Heart right ventricle (tissue), 16 donors: Measurements from ENCODE around the gene F5. TPM values are rescaled to one million over a fixed set of nuclear protein-coding genes. Genes with fewer than 3 reads are reported as not detected.

ENCODE experiments used
- ATAC-seq, 8 donors: fragments of 200-7000 bp; cut with Tn5 transposase; one replicate each; pipeline ENCODE4 v1.9.1; 2020; ENCODE audit warnings: mild to moderate bottlenecking in 8 of 8, moderate library complexity in 8 of 8, moderate number of reproducible peaks in 1 of 8
- DNase-seq, 2 donors: peaks; one replicate each; pipeline ENCODE4 v3.0.0-alpha.2; 2020
- H3K27ac ChIP-seq, 10 donors: fragments of 200-600 bp; sonication (generic) in 2 of 10; one replicate each; pipeline versions ENCODE4 v1.5.0 to v1.8.0; 2020 to 2022; ENCODE audit warnings: mild to moderate bottlenecking in 3 of 10
- H3K27me3 ChIP-seq, 7 donors: fragments of 200-600 bp; one replicate each; pipeline ENCODE4 v1.8.0; 2021 to 2022; ENCODE audit warnings: mild to moderate bottlenecking in 2 of 7
- H3K36me3 ChIP-seq, 9 donors: fragments of 200-600 bp; sonication (generic) in 1 of 9; one replicate each; pipeline versions ENCODE4 v1.5.0 to v1.8.0; 2020 to 2022; ENCODE audit warnings: mild to moderate bottlenecking in 2 of 9
- H3K4me1 ChIP-seq, 9 donors: fragments of 200-600 bp; sonication (generic) in 1 of 9; one replicate each; pipeline versions ENCODE4 v1.5.0 to v1.8.0; 2020 to 2022; ENCODE audit warnings: mild to moderate bottlenecking in 4 of 9
- H3K4me3 ChIP-seq, 10 donors: fragments of 200-600 bp; sonication (generic) in 2 of 10; one replicate each; pipeline versions ENCODE4 v1.5.0 to v1.8.0; 2020 to 2022; ENCODE audit warnings: mild to moderate bottlenecking in 7 of 10, moderate library complexity in 2 of 10
- H3K9me3 ChIP-seq, 11 donors: fragments of 200-600 bp in 10 of 11; sonication (generic) in 2 of 11; one replicate each; pipeline versions ENCODE4 v1.5.0 to v1.8.0; 2013 to 2022; ENCODE audit warnings: mild to moderate bottlenecking in 2 of 11, control low read depth in 1 of 11, moderate library complexity in 1 of 11
- WGBS, 2 donors: extraction: QIAGEN DNeasy Blood & Tissue Kit; methylation state at CpG; one replicate each; pipeline ENCODE4 v1.1.7; 2013; ENCODE audit warnings: inconsistent platforms in 1 of 2; 5-methylcytosine and 5-hydroxymethylcytosine counted together
- intact Hi-C, 10 donors: fragments of 100-400 bp; cut with DNase I; formaldehyde crosslinking; loops; one replicate each; pipeline versions ENCODE4 v1.11.1 to v1.14.2; 2022
- polyA plus RNA-seq, 2 donors: library from polyadenylated mRNA; stranded (reverse); fragments of 200-250 nt; gene quantifications; one replicate each; pipeline ENCODE4 v1.2.3, GENCODE V29; 2013
- total RNA-seq, 10 donors: library from RNA; stranded (reverse); fragmentation: NEBNext Ultra II Directional in 3 of 10; extraction: Animal tissue kit (Norgen Biotek cat#: 25700) in 3 of 10; gene quantifications; one replicate each; pipeline versions ENCODE4 v1.2.1 to v1.2.4, GENCODE V29; 2021 to 2023
- TF ChIP-seq, protein P1 (sequence below), 9 donors: fragments of 200-600 bp; sonication (generic) in 2 of 9; IDR thresholded peaks; one replicate each; pipeline versions ENCODE4 v1.5.0 to v1.8.0; 2021 to 2022; ENCODE audit warnings: antibody characterized with exemption in 9 of 9, mild to moderate bottlenecking in 5 of 9, moderate library complexity in 1 of 9
- donor health status: Arrhythmogenic right ventricular cardiomyopathy.
- donor health status: ischemic (EF 13 %, LVEDD 7.1; RV severe dilation, severe dysfunction).
- donor health status: healthy with polysubstance abuse.
- donor health status: DM: no; HTN: yes; CAD: no.
- donor health status: DM: no; HTN: no; CAD: no.
- donor health status: ischemic (EF 25% LVEDD 6.9; RV normal size, moderate dysfunction).
- donor health status: ischemic (EF 25% LVEDD 5.7; RV mildly dilated, moderate dysfunction).
- donor health status: healthy.
- donor health status: DM: yes; HTN: yes; CAD: no.
- donor health status: Ischemic cardiomyopathy.
- donor health status: ischemic (EF 35%, LVEDD 5.7; RV mildly dilated, moderate dysfunction).
- donor health status: nonischemic (EF 11% LVEDD 7.7; RV severe dilation, severe dysfunction).
- donor health status: DM: yes; HTN: yes; CAD: no.
- donor health status: PGD.
- donor health status: ischemic (EF 29% LVEDD 5.4; RV normal size, mild dysfunction).
- donor health status: nonischemic (EF 23%, LVEDD 6.1; RV moderate dilation, normal function).

Gene F5
- total and polyA plus RNA-seq, 12 donors, result 0.94 to 40.3 (median 6.9) TPM

DNA sequence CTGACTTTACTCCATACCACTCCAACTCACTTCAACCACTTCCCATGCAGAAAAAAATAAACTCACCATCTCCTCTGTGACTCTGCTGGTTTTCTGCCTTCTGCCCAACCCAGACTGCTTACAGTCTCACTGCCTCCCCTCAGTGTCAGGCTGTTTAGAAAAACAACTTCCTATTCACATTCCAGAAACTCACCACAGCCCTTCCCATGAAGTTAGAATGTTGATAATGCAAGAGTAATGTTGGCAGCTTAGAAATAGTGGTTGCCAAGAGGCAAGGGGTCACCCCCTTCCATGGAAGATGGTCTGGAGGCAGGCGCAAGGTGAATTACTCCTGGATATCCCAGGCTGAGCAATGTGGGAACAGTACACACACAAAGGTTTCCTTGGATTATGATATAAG is 43.7 kb upstream of the F5 start, which contains the start of gene SELP:
Gene SELP, minus strand, starts transcription at position 119 of the 400 bp plus-strand sequence. Its CDS starts 50 bp downstream, at position 69.
- WGBS, 2 donors, result 54 to 67% methylated on average over 1 of the region's 1 CpG
- peak within 1 kb of the TSS in 1 of 10 donors; percentile 4 for H3K27ac ChIP-seq

DNA sequence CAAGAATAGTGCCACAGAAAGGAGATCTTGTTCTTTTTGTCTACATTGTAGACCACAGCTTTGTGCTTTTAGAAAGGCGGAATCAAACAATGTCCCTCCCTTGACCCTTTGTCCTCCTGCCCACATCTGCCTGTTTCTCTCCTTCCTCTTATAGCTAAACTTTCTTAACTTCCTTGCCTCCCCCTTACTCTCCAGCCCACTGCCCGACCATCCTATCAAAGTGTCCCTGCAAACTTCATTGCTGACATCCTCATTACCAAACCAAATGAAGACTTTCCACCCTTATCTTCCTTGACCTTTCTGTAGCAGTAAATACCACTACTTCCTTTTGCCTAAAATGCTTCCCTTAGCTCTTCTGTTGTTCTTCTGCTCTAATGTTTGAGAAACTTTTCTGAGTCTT is 38.6 kb upstream of the F5 start:
- DNase-seq, result no peak
- TF ChIP-seq, protein P1, sequence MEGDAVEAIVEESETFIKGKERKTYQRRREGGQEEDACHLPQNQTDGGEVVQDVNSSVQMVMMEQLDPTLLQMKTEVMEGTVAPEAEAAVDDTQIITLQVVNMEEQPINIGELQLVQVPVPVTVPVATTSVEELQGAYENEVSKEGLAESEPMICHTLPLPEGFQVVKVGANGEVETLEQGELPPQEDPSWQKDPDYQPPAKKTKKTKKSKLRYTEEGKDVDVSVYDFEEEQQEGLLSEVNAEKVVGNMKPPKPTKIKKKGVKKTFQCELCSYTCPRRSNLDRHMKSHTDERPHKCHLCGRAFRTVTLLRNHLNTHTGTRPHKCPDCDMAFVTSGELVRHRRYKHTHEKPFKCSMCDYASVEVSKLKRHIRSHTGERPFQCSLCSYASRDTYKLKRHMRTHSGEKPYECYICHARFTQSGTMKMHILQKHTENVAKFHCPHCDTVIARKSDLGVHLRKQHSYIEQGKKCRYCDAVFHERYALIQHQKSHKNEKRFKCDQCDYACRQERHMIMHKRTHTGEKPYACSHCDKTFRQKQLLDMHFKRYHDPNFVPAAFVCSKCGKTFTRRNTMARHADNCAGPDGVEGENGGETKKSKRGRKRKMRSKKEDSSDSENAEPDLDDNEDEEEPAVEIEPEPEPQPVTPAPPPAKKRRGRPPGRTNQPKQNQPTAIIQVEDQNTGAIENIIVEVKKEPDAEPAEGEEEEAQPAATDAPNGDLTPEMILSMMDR (IDR thresholded peaks at IDR 0.05), result no peak
- H3K9me3 ChIP-seq, result no peaks in the 10 kb centered on the region
- H3K36me3 ChIP-seq, result no peaks in the 10 kb centered on the region
- peaks cover 0 to 20% (median 11%) of the 10 kb centered on the region in 7 donors for H3K27me3 ChIP-seq
- WGBS, 2 donors, result 56 to 58% methylated on average over 2 of the region's 2 CpGs
- intact Hi-C loops, result no loop called here
- H3K4me3 ChIP-seq, result no peak overlapping the region
- ATAC-seq, result no peak
- H3K4me1 ChIP-seq, result peaks cover 0 to 11% (median 0%) of the 10 kb centered on the region in 9 donors
- H3K27ac ChIP-seq, result no peak overlapping the region

More for the DNA sequence above, 43.7 kb upstream of the F5 start, which contains the start of gene SELP:
- H3K27me3 ChIP-seq, result peaks cover 0 to 36% (median 7%) of the 10 kb centered on the region in 7 donors
- no peaks in the 10 kb centered on the region for H3K36me3 ChIP-seq
- intact Hi-C loops, result no loop called here
- TF ChIP-seq, protein P1 (IDR thresholded peaks at IDR 0.05), result no peak
- ATAC-seq (peak in 2 of 8 donors; percentile 33 to 46), DNase-seq (no peak)
- peaks cover 0 to 24% (median 17%) of the 10 kb centered on the region in 11 donors for H3K9me3 ChIP-seq
- H3K4me1 ChIP-seq, result peaks cover 0 to 2% (median 0%) of the 10 kb centered on the region in 9 donors
- peak within 1 kb of the TSS in 3 of 10 donors; percentile 10 to 36 (median 17) for H3K4me3 ChIP-seq

DNA sequence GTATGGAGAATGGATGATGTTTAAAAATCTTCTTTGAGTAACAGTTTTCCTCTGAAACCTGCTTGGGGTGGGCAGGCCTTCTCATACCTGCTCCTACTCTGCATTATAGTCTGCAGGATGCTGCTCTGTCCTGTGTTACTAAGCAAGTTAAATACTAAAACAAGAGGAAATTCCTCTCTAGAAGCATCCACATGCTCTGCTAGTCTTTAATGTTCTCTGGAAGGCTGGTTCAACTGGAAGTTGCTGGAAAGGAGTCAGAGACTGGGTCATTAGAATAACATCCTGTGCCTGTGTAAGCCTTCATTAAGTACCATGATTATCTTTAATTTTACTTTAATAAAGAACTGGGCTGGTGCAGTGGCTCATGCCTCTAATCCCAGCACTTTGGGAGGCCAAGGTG is 37.8 kb upstream of the F5 start:
- Histone ChIP-seq H3K27ac (no peak overlapping the region), H3K4me3 (no peak overlapping the region), H3K36me3 (no peaks in the 10 kb centered on the region), H3K27me3 (peaks cover 0 to 19% (median 11%) of the 10 kb centered on the region in 7 donors), H3K4me1 (peaks cover 0 to 11% (median 0%) of the 10 kb centered on the region in 9 donors), H3K9me3 (no peaks in the 10 kb centered on the region)
- DNase-seq (no peak), ATAC-seq (peak in 4 of 8 donors; percentile 28 to 56 (median 44))
- intact Hi-C loops, result no loop called here
- TF ChIP-seq, protein P1 (IDR thresholded peaks at IDR 0.05), result no peak

DNA sequence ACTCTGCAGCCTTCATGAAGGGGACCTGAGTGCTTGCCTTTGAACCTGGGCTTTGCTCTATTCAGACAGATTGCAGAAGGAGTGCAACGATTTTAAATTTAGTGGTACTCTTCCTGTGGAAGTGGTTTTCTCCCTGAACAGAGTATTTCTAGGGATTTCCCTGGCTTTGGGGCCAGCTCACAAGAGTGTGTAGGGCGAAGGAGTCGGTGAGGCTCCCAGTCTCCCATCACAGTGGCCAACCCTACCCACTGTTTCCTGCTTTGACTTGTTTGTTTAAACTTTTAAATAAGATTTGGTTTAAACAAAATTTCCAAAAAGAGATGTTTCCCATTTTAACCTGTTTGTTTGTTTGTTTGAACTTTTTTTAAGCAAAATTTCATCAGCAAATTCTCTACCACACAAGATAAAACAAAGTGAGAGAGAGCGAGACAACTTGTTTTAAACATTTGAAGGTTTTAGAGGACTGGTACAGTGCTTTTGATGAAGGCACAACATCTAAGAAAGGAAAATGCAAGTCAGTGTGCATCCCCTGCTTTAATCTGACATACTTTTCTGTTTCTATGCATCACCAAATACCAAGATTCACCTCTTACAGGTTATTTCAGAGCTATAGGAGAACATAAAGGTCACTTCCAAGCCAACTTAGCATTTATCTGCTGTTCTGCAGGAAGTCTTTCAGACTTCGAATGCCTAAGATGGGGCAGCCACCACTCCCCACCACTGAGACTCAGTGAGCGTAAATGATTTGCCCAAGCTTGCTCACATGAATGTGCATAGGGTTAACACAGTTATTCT is 37.0 kb upstream of the F5 start:
- 87 to 88% methylated on average over 6 of the region's 6 CpGs for WGBS, 2 donors
- no peak for ATAC-seq
- Histone ChIP-seq H3K4me1 (peaks cover 0 to 11% (median 0%) of the 10 kb centered on the region in 9 donors), H3K27ac (no peak overlapping the region), H3K27me3 (peaks cover 0 to 19% (median 11%) of the 10 kb centered on the region in 7 donors), H3K4me3 (peak overlapping the region in 1 of 10 donors; percentile 3), H3K9me3 (no peaks in the 10 kb centered on the region), H3K36me3 (no peaks in the 10 kb centered on the region)
- TF ChIP-seq, protein P1 (IDR thresholded peaks at IDR 0.05), result no peak
- no peak for DNase-seq
- intact Hi-C loops, result no loop called here
